NT2/D1 (cell line): ENCODE data around the gene DDX27.

Experiments used
- SUZ12 ChIP-seq: IDR thresholded peaks from 2 replicates; pipeline ENCODE4 v1.6.1; 2011; ENCODE audit not compliant: insufficient read length, insufficient read depth; ENCODE audit errors: extremely low read depth
- YY1 ChIP-seq: IDR thresholded peaks from 2 replicates; pipeline ENCODE4 v1.6.1; 2011; ENCODE audit not compliant: insufficient read length, insufficient read depth
- ZNF274 ChIP-seq: IDR thresholded peaks from 2 replicates; pipeline ENCODE4 v1.6.1; 2011; ENCODE audit warnings: mild to moderate bottlenecking, low read depth, low read length

DNA sequence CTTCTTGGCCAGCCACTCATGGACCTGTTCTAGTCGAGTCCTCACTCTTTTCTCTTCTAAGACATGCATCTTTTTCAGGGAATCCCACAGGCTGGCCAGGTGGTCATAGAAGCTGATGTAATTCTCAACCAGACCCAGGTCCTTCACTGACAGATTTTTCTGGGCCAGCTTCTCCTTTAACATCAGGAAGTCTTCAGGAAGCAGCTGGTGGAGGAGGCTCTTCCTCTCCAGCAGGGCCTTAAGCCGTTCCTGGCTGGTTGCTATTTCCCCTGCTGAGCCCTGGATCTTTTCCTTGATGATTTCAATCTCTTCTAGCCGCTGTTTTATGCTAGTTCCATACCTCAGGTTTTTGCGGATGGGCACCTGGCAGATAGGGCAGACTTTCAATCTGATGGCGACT, 28.6 kb downstream of the DDX27 start:
- TF ChIP-seq SUZ12 (no peak), YY1 (no peak), ZNF274 (no peak)
